H9 (cell line): ENCODE measurements around the gene RWDD1. TPM values are rescaled to one million over a fixed set of nuclear protein-coding genes. Genes with fewer than 3 reads are reported as not detected.

Experiments
- DNase-seq: peaks from one replicate; pipeline ENCODE4 v3.0.0-alpha.2; 2017
- H2AFZ ChIP-seq: one replicate; pipeline ENCODE4 v1.6.1; 2013; ENCODE audit warnings: mild to moderate bottlenecking, low read length, control low read depth, moderate library complexity
- H2AK5ac ChIP-seq: 2 replicates; pipeline ENCODE4 v1.6.1; 2013; ENCODE audit warnings: low read length, control low read depth, mixed read lengths; ENCODE audit not compliant: insufficient read length
- H2BK120ac ChIP-seq: one replicate; pipeline ENCODE4 v1.6.1; 2013; ENCODE audit warnings: low read depth, mild to moderate bottlenecking, low read length, control low read depth, inconsistent platforms; ENCODE audit not compliant: poor library complexity, severe bottlenecking
- H2BK12ac ChIP-seq: 2 replicates; pipeline ENCODE4 v1.6.1; 2013; ENCODE audit warnings: low read length, control low read depth, mixed read lengths, low read depth; ENCODE audit not compliant: insufficient read length
- H2BK15ac ChIP-seq: 2 replicates; pipeline ENCODE4 v1.6.1; 2013; ENCODE audit warnings: low read depth, low read length, control low read depth
- H2BK20ac ChIP-seq: one replicate; pipeline ENCODE4 v1.6.1; 2013; ENCODE audit warnings: low read depth, mild to moderate bottlenecking, low read length, control low read depth, inconsistent platforms; ENCODE audit not compliant: poor library complexity, severe bottlenecking
- H2BK5ac ChIP-seq: 2 replicates; pipeline ENCODE4 v1.6.1; 2013; ENCODE audit warnings: low read length, control low read depth, mixed read lengths; ENCODE audit not compliant: insufficient read length
- H3K14ac ChIP-seq: 2 replicates; pipeline ENCODE4 v1.6.1; 2013; ENCODE audit warnings: low read length, control low read depth; ENCODE audit not compliant: insufficient read depth
- H3K18ac ChIP-seq: 2 replicates; pipeline ENCODE4 v1.6.1; 2013; ENCODE audit warnings: low read depth, mild to moderate bottlenecking, mixed read lengths, low read length, control low read depth; ENCODE audit not compliant: insufficient read length
- H3K23ac ChIP-seq: 2 replicates; pipeline ENCODE4 v1.6.1; 2013; ENCODE audit warnings: low read length, control low read depth, mixed read lengths, low read depth; ENCODE audit not compliant: insufficient read length
- H3K23me2 ChIP-seq: 2 replicates; pipeline ENCODE4 v1.6.1; 2013; ENCODE audit warnings: low read depth, mild to moderate bottlenecking, mixed read lengths, low read length, control low read depth; ENCODE audit not compliant: insufficient read length, poor library complexity, severe bottlenecking
- H3K27ac ChIP-seq: 2 replicates; pipeline ENCODE4 v1.5.1; 2013; ENCODE audit warnings: low read length, control low read depth, mixed read lengths, low read depth; ENCODE audit not compliant: insufficient read length
- H3K27me3 ChIP-seq: 2 replicates; pipeline ENCODE4 v1.6.1; 2013; ENCODE audit warnings: low read length, control low read depth, inconsistent platforms; ENCODE audit not compliant: insufficient read depth
- H3K4ac ChIP-seq: 2 replicates; pipeline ENCODE4 v1.6.1; 2013; ENCODE audit warnings: low read depth, mild to moderate bottlenecking, control low read depth, inconsistent platforms, low read length, moderate library complexity
- H3K4me1 ChIP-seq: 2 replicates; pipeline ENCODE4 v1.6.1; 2013; ENCODE audit warnings: low read length, control low read depth, inconsistent platforms; ENCODE audit not compliant: insufficient read depth
- H3K4me2 ChIP-seq: 2 replicates; pipeline ENCODE4 v1.6.1; 2013; ENCODE audit warnings: low read length, control low read depth, mixed read lengths; ENCODE audit not compliant: insufficient read length, insufficient read depth
- H3K56ac ChIP-seq: 2 replicates; pipeline ENCODE4 v1.6.1; 2013; ENCODE audit warnings: low read depth, mild to moderate bottlenecking, mixed read lengths, low read length, control low read depth; ENCODE audit not compliant: insufficient read length
- H3K79me1 ChIP-seq: 2 replicates; pipeline ENCODE4 v1.6.1; 2013; ENCODE audit warnings: low read depth, mild to moderate bottlenecking, moderate library complexity, low read length, control low read depth, inconsistent platforms; ENCODE audit not compliant: insufficient read depth, poor library complexity, severe bottlenecking
- H3K79me2 ChIP-seq: 2 replicates; pipeline ENCODE4 v1.6.1; 2013; ENCODE audit warnings: low read length, control low read depth, inconsistent platforms; ENCODE audit not compliant: insufficient read depth
- H3K9ac ChIP-seq: 2 replicates; pipeline ENCODE4 v1.6.1; 2013; ENCODE audit warnings: low read length, control low read depth, mixed read lengths; ENCODE audit not compliant: insufficient read length; ENCODE audit errors: extremely low read depth
- H3K9me3 ChIP-seq: one replicate; pipeline ENCODE4 v1.6.1; 2013; ENCODE audit warnings: low read depth, low read length, inconsistent platforms; ENCODE audit not compliant: control insufficient read depth
- H3T11ph ChIP-seq: one replicate; pipeline ENCODE4 v1.6.1; 2013; ENCODE audit warnings: mild to moderate bottlenecking, low read length, control low read depth, inconsistent platforms
- H4K20me1 ChIP-seq: one replicate; pipeline ENCODE4 v1.6.1; 2013; ENCODE audit not compliant: control insufficient read depth, insufficient read length, insufficient read depth
- H4K5ac ChIP-seq: 2 replicates; pipeline ENCODE4 v1.6.1; 2013; ENCODE audit warnings: low read depth, mild to moderate bottlenecking, mixed read lengths, low read length, control low read depth; ENCODE audit not compliant: insufficient read length
- H4K8ac ChIP-seq: replicated peaks from 2 replicates; pipeline ENCODE4 v1.6.1; 2013; ENCODE audit warnings: low read length, control low read depth, mixed read lengths, low read depth; ENCODE audit not compliant: insufficient read length
- H4K91ac ChIP-seq: 2 replicates; pipeline ENCODE4 v1.6.1; 2013; ENCODE audit warnings: low read depth, mild to moderate bottlenecking, moderate library complexity, mixed read lengths, low read length, control low read depth; ENCODE audit not compliant: insufficient read length
- H3K27ac Mint-ChIP-seq, 3 experiments: 2 replicates in 2 of 3; 3 replicates in 1 of 3; pipeline ENCODE4 v1.8.0; 2020 to 2021; ENCODE audit warnings: mixed read lengths in 3 of 3, mild to moderate bottlenecking in 1 of 3, moderate library complexity in 1 of 3
- H3K27me3 Mint-ChIP-seq: 2 replicates; pipeline ENCODE4 v1.8.0; 2021; ENCODE audit warnings: low read depth, mild to moderate bottlenecking, moderate library complexity, mixed read lengths
- H3K36me3 Mint-ChIP-seq, 3 experiments: 2 replicates in 2 of 3; 3 replicates in 1 of 3; pipeline ENCODE4 v1.8.0; 2020 to 2021; ENCODE audit warnings: low read depth in 3 of 3, mixed read lengths in 3 of 3; ENCODE audit not compliant: insufficient read depth in 1 of 3
- H3K4me1 Mint-ChIP-seq, 2 experiments: 2 replicates each; pipeline ENCODE4 v1.8.0; 2020; ENCODE audit warnings: mixed read lengths in 2 of 2
- H3K4me3 Mint-ChIP-seq, 2 experiments: 2 replicates in 1 of 2; 3 replicates in 1 of 2; pipeline ENCODE4 v1.8.0; 2020 to 2021; ENCODE audit warnings: mild to moderate bottlenecking in 2 of 2, mixed read lengths in 2 of 2, moderate library complexity in 1 of 2
- H3K9me3 Mint-ChIP-seq, 2 experiments: 2 replicates in 1 of 2; 3 replicates in 1 of 2; pipeline ENCODE4 v1.8.0; 2020; ENCODE audit warnings: mild to moderate bottlenecking in 2 of 2, mixed read lengths in 2 of 2, moderate library complexity in 1 of 2
- WGBS: extraction: QIAGEN DNeasy Blood & Tissue Kit; methylation state at CpG from one replicate; pipeline ENCODE4 v1.1.7; 2013; ENCODE audit warnings: missing lambda C conversion rate, low lambda C conversion rate, mixed read lengths; ENCODE audit not compliant: insufficient read length; ENCODE audit errors: extremely low coverage; 5-methylcytosine and 5-hydroxymethylcytosine counted together
- total RNA-seq: library from RNA; stranded (reverse); gene quantifications from 2 replicates; pipeline ENCODE4 v1.2.1, GENCODE V29; 2021
- TF ChIP-seq, protein P1 (sequence below): fragments of 200-600 bp; sonication (generic); conservative IDR thresholded peaks from 3 replicates; pipeline ENCODE4 v1.8.0; 2021; ENCODE audit warnings: antibody characterized with exemption, mild to moderate bottlenecking

The RWDD1 gene
- total RNA-seq, 1 experiment from 2014 or later = 42.0 TPM

DNA sequence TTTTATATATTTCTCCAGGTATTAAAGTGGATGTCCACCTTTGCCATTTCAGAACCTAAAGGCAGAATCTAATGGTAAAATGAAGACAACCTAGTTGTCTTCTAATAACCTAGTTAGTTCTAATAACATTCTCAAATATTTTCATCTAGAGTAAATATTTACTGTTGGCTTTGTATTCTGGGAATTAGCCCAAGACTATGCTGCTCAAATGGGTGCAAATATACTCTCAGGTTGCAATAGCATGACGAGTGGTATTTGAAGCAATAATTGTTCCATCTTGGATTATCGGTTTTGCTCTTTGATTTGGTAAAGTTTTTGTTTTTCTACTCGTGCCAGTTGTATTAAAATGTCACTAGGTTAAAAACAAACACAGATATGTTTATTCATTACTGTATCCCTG, 23.9 kb downstream of the RWDD1 start:
- Histone ChIP-seq H3T11ph (no peak overlapping the region), H2BK5ac (no peak overlapping the region), H4K5ac (no peak overlapping the region), H3K9me3 (no peaks in the 10 kb centered on the region), H3K27me3 (no peaks in the 10 kb centered on the region), H3K4me2 (no peak overlapping the region), H4K91ac (no peak overlapping the region), H4K8ac (no peak overlapping the region), H2BK20ac (no peak overlapping the region), H3K27ac (no peak overlapping the region), H3K23me2 (no peaks in the 10 kb centered on the region), H4K20me1 (no peaks in the 10 kb centered on the region), H2BK15ac (no peak overlapping the region), H3K18ac (no peak overlapping the region), H3K9ac (no peak overlapping the region), H3K56ac (no peak overlapping the region), H3K14ac (no peak overlapping the region), H3K4ac (no peak overlapping the region), H2BK120ac (no peak overlapping the region), H2BK12ac (no peak overlapping the region), H3K79me1 (no peaks in the 10 kb centered on the region), H3K79me2 (no peaks in the 10 kb centered on the region), H2AFZ (no peak overlapping the region), H2AK5ac (no peak overlapping the region), H3K4me1 (no peaks in the 10 kb centered on the region), H3K23ac (no peak overlapping the region)
- Mint-ChIP-seq H3K36me3 (peaks cover 5 to 39% (median 22%) of the 10 kb centered on the region in 3 experiments; a peak in 5 of 7 replicates), H3K9me3 (no peaks in the 10 kb centered on the region), H3K27ac (no peak overlapping the region), H3K4me1 (no peaks in the 10 kb centered on the region), H3K27me3 (no peaks in the 10 kb centered on the region), H3K4me3 (no peak overlapping the region)
- TF ChIP-seq, protein P1, sequence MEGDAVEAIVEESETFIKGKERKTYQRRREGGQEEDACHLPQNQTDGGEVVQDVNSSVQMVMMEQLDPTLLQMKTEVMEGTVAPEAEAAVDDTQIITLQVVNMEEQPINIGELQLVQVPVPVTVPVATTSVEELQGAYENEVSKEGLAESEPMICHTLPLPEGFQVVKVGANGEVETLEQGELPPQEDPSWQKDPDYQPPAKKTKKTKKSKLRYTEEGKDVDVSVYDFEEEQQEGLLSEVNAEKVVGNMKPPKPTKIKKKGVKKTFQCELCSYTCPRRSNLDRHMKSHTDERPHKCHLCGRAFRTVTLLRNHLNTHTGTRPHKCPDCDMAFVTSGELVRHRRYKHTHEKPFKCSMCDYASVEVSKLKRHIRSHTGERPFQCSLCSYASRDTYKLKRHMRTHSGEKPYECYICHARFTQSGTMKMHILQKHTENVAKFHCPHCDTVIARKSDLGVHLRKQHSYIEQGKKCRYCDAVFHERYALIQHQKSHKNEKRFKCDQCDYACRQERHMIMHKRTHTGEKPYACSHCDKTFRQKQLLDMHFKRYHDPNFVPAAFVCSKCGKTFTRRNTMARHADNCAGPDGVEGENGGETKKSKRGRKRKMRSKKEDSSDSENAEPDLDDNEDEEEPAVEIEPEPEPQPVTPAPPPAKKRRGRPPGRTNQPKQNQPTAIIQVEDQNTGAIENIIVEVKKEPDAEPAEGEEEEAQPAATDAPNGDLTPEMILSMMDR = no peak
- no CpG with 5 or more reads among the region's 3 CpGs for WGBS
- no peak for DNase-seq
